GM19023 (cell line): ENCODE results near the gene DNAJC22.
"Not testable (repeated sequence)": the region's sequence is repeated elsewhere in the genome, so short reads cannot be mapped to it uniquely, and the experiment has no call there.

Source experiments
- ATAC-seq: cut with Tn5 transposase; IDR thresholded peaks from one replicate; pipeline ENCODE4 v1.9.1; 2021; ENCODE audit warnings: mild to moderate bottlenecking, moderate library complexity; ENCODE audit not compliant: unreplicated experiment

The DNAJC22 gene

GRCh38 chr12:49330631-49331379 is 15.9 kb upstream of the DNAJC22 start:
- ATAC-seq: no peak

GRCh38 chr12:49331380-49332222 is 15.1 kb upstream of the DNAJC22 start:
- no peak for ATAC-seq

- ATAC-seq: no peak
These were observed 14.2 kb upstream of the DNAJC22 start for GRCh38 chr12:49332441-49332861.

GRCh38 chr12:49332891-49333371 is 13.8 kb upstream of the DNAJC22 start:
- no peak for ATAC-seq

- ATAC-seq: not testable (repeated sequence)
These were observed 12.9 kb upstream of the DNAJC22 start for GRCh38 chr12:49333778-49334177.

GRCh38 chr12:49334226-49334625 is 12.5 kb upstream of the DNAJC22 start:
- ATAC-seq: no peak

GRCh38 chr12:49334681-49335080 is 12.0 kb upstream of the DNAJC22 start:
- ATAC-seq: no peak

- no peak for ATAC-seq
These were observed 11.4 kb upstream of the DNAJC22 start for GRCh38 chr12:49335118-49335954.

GRCh38 chr12:49335955-49336644 is 10.6 kb upstream of the DNAJC22 start:
- no peak for ATAC-seq

GRCh38 chr12:49336645-49337584 is 9.8 kb upstream of the DNAJC22 start, which contains the start of gene C1QL4:
C1QL4 (minus strand) TSS chr12:49337188; CDS start chr12:49336477, 711 bp downstream.
- ATAC-seq: peak; percentile 48

- ATAC-seq: no peak
These were observed 7.7 kb upstream of the DNAJC22 start for GRCh38 chr12:49338830-49339463.

GRCh38 chr12:49339464-49339861 is 7.2 kb upstream of the DNAJC22 start:
- ATAC-seq: no peak

GRCh38 chr12:49340095-49340870 is 6.4 kb upstream of the DNAJC22 start:
- ATAC-seq: no peak

GRCh38 chr12:49340971-49341776 is 5.5 kb upstream of the DNAJC22 start:
- ATAC-seq: no peak

- no peak for ATAC-seq
These were observed 5.0 kb upstream of the DNAJC22 start for GRCh38 chr12:49341777-49342065.

- ATAC-seq: peak; percentile 63
These were observed 4.4 kb upstream of the DNAJC22 start for GRCh38 chr12:49342066-49342913.
